GM21825 (cell line): ENCODE results near the gene PLIN3.
A peak's percentile ranks its signal among the peaks of the same experiment; 100 is the strongest.
"Not testable (repeated sequence)": the region's sequence is repeated elsewhere in the genome, so short reads cannot be mapped to it uniquely, and the experiment has no call there.

Experiments used
- ATAC-seq: cut with Tn5 transposase; IDR thresholded peaks from one replicate; pipeline ENCODE4 v1.9.1; 2021; ENCODE audit warnings: mild to moderate bottlenecking, moderate library complexity; ENCODE audit not compliant: unreplicated experiment

The PLIN3 gene

GRCh38 chr19:4847190-4847973, 20.1 kb downstream of the PLIN3 start:
- no peak for ATAC-seq

- ATAC-seq = not testable (repeated sequence)
These were observed 21.5 kb downstream of the PLIN3 start for GRCh38 chr19:4845975-4846374.

- ATAC-seq = no peak
These were observed 22.9 kb downstream of the PLIN3 start for GRCh38 chr19:4844348-4845179.

- no peak for ATAC-seq
These were observed 23.9 kb downstream of the PLIN3 start for GRCh38 chr19:4843647-4843965.

- no peak for ATAC-seq
These were observed 28.3 kb downstream of the PLIN3 start for GRCh38 chr19:4839192-4839591.

- no peak for ATAC-seq
These were observed 34.7 kb downstream of the PLIN3 start for GRCh38 chr19:4832776-4833175.

GRCh38 chr19:4831979-4832340, 35.5 kb downstream of the PLIN3 start:
- not testable (repeated sequence) for ATAC-seq

- peak; percentile 76 for ATAC-seq
These were observed 36.0 kb downstream of the PLIN3 start, which contains the start of gene TICAM1 for GRCh38 chr19:4831304-4831978. TICAM1 (minus strand) TSS chr19:4831712; CDS start chr19:4818377, 13,335 bp downstream.

- ATAC-seq = no peak
These were observed 36.6 kb downstream of the PLIN3 start for GRCh38 chr19:4830768-4831265.

GRCh38 chr19:4830332-4830731, 37.1 kb downstream of the PLIN3 start:
- no peak for ATAC-seq

GRCh38 chr19:4829001-4829712, 38.3 kb downstream of the PLIN3 start:
- ATAC-seq = no peak

GRCh38 chr19:4823577-4823976, 43.9 kb downstream of the PLIN3 start:
- ATAC-seq = no peak

- ATAC-seq = not testable (repeated sequence)
These were observed 45.1 kb downstream of the PLIN3 start for GRCh38 chr19:4822354-4822753.

- no peak for ATAC-seq
These were observed 46.2 kb downstream of the PLIN3 start for GRCh38 chr19:4821265-4821664.

GRCh38 chr19:4817467-4818277, 49.8 kb downstream of the PLIN3 start:
- ATAC-seq = no peak

GRCh38 chr19:4816950-4817278, 50.6 kb downstream of the PLIN3 start:
- no peak for ATAC-seq

GRCh38 chr19:4816202-4816949, 51.1 kb downstream of the PLIN3 start:
- ATAC-seq = no peak

GRCh38 chr19:4815426-4816201, 51.9 kb downstream of the PLIN3 start:
- ATAC-seq = no peak
